Stimulated activated CD8-positive, alpha-beta memory T cell treated with anti-CD3 and anti-CD28 coated beads, Interleukin-12 subunit alpha, Interleukin-12 subunit beta, amount 100 ng/mL, for 4 hours (primary cell): ENCODE results near the gene IL7R.
A peak's percentile ranks its signal among the peaks of the same experiment; 100 is the strongest.
"Not testable (repeated sequence)": the region's sequence is repeated elsewhere in the genome, so short reads cannot be mapped to it uniquely, and the experiment has no call there.

ENCODE experiments used
- DNase-seq: peaks from one replicate; pipeline ENCODE4 v3.0.0-alpha.2; 2020; ENCODE audit warnings: low read depth

Gene IL7R

GRCh38 chr5:35838370-35839042, 18.2 kb upstream of the IL7R start:
- DNase-seq = no peak

- DNase-seq = no peak
These were observed 13.8 kb upstream of the IL7R start for GRCh38 chr5:35842856-35843255.

- not testable (repeated sequence) for DNase-seq
These were observed 11.2 kb upstream of the IL7R start for GRCh38 chr5:35845508-35845907.

- DNase-seq = no peak
These were observed 9.2 kb upstream of the IL7R start for GRCh38 chr5:35847491-35847890.

- DNase-seq = no peak
These were observed 8.7 kb upstream of the IL7R start for GRCh38 chr5:35847961-35848360.

- DNase-seq = no peak
These were observed 6.8 kb upstream of the IL7R start for GRCh38 chr5:35849860-35850259.

- no peak for DNase-seq
These were observed 5.6 kb upstream of the IL7R start for GRCh38 chr5:35850967-35851680.

- no peak for DNase-seq
These were observed 4.5 kb upstream of the IL7R start for GRCh38 chr5:35852084-35852734.

- DNase-seq = no peak
These were observed 3.9 kb upstream of the IL7R start for GRCh38 chr5:35852773-35853172.

GRCh38 chr5:35853631-35854030, 3.1 kb upstream of the IL7R start:
- no peak for DNase-seq

- DNase-seq = peak; percentile 28
These were observed 2.4 kb upstream of the IL7R start for GRCh38 chr5:35854248-35854647.

- no peak for DNase-seq
These were observed 1.5 kb upstream of the IL7R start for GRCh38 chr5:35855187-35855586.

GRCh38 chr5:35856186-35856764, 416 bp upstream of the IL7R start:
- not testable (repeated sequence) for DNase-seq

GRCh38 chr5:35857606-35858205, 1.0 kb downstream of the IL7R start:
- DNase-seq = no peak

GRCh38 chr5:35859101-35859661, 2.5 kb downstream of the IL7R start:
- no peak for DNase-seq

GRCh38 chr5:35860686-35861085, 4.0 kb downstream of the IL7R start:
- DNase-seq = no peak

GRCh38 chr5:35861718-35862117, 5.0 kb downstream of the IL7R start:
- DNase-seq = no peak

- no peak for DNase-seq
These were observed 5.4 kb downstream of the IL7R start for GRCh38 chr5:35862126-35862525.

GRCh38 chr5:35863159-35863558, 6.5 kb downstream of the IL7R start:
- no peak for DNase-seq

- no peak for DNase-seq
These were observed 11.3 kb downstream of the IL7R start for GRCh38 chr5:35867998-35868397.

- no peak for DNase-seq
These were observed 13.1 kb downstream of the IL7R start for GRCh38 chr5:35869685-35870277.

GRCh38 chr5:35870605-35871004, 13.9 kb downstream of the IL7R start:
- no peak for DNase-seq
